ENCODE results near the gene PARG.
"Not testable (repeated sequence)": the region's sequence is repeated elsewhere in the genome, so short reads cannot be mapped to it uniquely, and the experiment has no call there.

PARG gene

GRCh38 chr10:49778197-49778596 is 163.6 kb downstream of the PARG start:
- no peak overlapping the region for H3K4me3 ChIP-seq (ENCODE audit: low read depth, low read length)
- TF ChIP-seq CTCF (IDR thresholded peaks at IDR 0.05; ENCODE audit: low read depth, low read length, missing control alignments): no peak
- DNase-seq (ENCODE audit: low read depth): no peak

GRCh38 chr10:49776851-49777250 is 165.0 kb downstream of the PARG start:
- TF ChIP-seq CTCF (IDR thresholded peaks at IDR 0.05; ENCODE audit: low read depth, low read length, missing control alignments): no peak
- no peak for DNase-seq (ENCODE audit: low read depth)
- no peak overlapping the region for H3K4me3 ChIP-seq (ENCODE audit: low read depth, low read length)

- no peak for TF ChIP-seq CTCF (IDR thresholded peaks at IDR 0.05; ENCODE audit: low read depth, low read length, missing control alignments)
- DNase-seq (ENCODE audit: low read depth): no peak
- no peak overlapping the region for H3K4me3 ChIP-seq (ENCODE audit: low read depth, low read length)
Measured at GRCh38 chr10:49775014-49775413, 166.8 kb downstream of the PARG start.

GRCh38 chr10:49772944-49773343 is 168.9 kb downstream of the PARG start:
- not testable (repeated sequence) for DNase-seq (ENCODE audit: low read depth); H3K4me3 ChIP-seq (ENCODE audit: low read depth, low read length)

- not testable (repeated sequence) for H3K4me3 ChIP-seq (ENCODE audit: low read depth, low read length); DNase-seq (ENCODE audit: low read depth)
Measured at GRCh38 chr10:49771046-49771445, 170.8 kb downstream of the PARG start.

GRCh38 chr10:49769692-49770091 is 172.1 kb downstream of the PARG start:
- TF ChIP-seq CTCF (IDR thresholded peaks at IDR 0.05; ENCODE audit: low read depth, low read length, missing control alignments): no peak
- H3K4me3 ChIP-seq (ENCODE audit: low read depth, low read length): no peak overlapping the region
- DNase-seq (ENCODE audit: low read depth): no peak

- no peak for TF ChIP-seq CTCF (IDR thresholded peaks at IDR 0.05; ENCODE audit: low read depth, low read length, missing control alignments)
- DNase-seq (ENCODE audit: low read depth): no peak
- no peak overlapping the region for H3K4me3 ChIP-seq (ENCODE audit: low read depth, low read length)
Measured at GRCh38 chr10:49768731-49769130, 173.1 kb downstream of the PARG start.

GRCh38 chr10:49768329-49768728 is 173.5 kb downstream of the PARG start:
- DNase-seq (ENCODE audit: low read depth): no peak
- no peak overlapping the region for H3K4me3 ChIP-seq (ENCODE audit: low read depth, low read length)
- no peak for TF ChIP-seq CTCF (IDR thresholded peaks at IDR 0.05; ENCODE audit: low read depth, low read length, missing control alignments)

Data from GM12864 (cell line).